GM18511 (cell line): ENCODE results near the gene CD8B2.
"Not testable (repeated sequence)": the region's sequence is repeated elsewhere in the genome, so short reads cannot be mapped to it uniquely, and the experiment has no call there.

ENCODE experiments used
- ATAC-seq: cut with Tn5 transposase; IDR thresholded peaks from one replicate; pipeline ENCODE4 v1.9.1; 2021; ENCODE audit warnings: mild to moderate bottlenecking, moderate library complexity; ENCODE audit not compliant: unreplicated experiment

The CD8B2 gene

DNA sequence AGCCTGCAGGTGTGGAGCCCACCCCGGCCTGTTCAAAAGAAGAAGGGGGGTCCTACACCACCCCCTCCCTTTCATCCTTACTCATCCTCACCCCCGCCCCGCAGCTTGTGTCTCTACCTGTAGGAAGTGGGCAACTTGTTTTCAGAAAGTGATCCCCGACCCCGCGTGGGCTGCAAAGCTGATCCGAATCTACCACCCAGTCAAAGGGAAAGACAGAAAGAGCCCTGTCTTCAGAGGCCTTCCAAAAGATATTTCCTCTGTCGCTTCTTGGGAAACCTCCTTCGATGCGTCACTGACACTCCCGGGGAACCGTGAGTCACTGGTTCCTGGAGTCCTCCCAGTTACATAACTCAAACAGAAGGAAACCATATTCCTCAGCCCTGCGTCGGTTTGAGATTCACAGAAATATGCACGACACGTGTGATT, 24.3 kb downstream of the CD8B2 start:
- ATAC-seq: not testable (repeated sequence)

DNA sequence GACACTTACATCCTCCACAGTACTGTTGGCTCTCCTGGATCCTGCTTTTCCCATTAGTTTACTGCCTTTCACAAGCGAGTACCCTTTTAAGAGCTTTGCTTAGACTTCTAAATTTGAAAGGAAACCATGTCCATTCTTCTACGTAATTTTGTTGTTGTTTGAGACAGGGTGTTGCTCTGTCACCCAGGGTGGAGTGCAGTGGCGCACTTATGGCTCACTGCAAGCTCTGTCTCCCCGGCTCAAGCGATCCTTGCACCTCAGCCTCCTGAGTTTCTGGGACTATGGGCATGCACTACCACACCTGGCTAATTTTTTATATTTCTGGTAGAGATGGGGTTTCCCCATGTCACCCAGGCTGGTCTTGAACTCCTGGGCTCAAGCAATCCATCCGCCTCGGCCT, 24.8 kb downstream of the CD8B2 start:
- ATAC-seq: not testable (repeated sequence)

DNA sequence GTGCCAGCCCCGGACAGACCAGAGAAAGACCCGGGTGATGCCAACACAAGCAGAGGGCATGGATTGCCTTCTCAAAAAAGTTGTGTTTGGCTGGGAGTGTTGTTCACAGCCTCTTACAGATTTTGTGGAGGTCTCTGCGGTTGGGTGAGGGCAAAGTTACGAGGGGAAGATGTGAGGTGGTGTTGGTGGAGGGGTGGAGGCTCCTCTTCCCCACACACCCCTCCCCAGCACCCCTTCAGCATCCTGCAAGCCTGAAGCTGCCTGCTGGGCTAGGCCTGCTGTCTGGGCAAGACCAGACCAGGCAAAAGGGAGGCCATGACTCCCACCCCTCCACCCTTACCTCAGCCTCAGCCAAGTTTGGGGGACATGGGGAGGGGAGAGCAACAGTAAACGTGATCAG, 26.2 kb downstream of the CD8B2 start:
- not testable (repeated sequence) for ATAC-seq

DNA sequence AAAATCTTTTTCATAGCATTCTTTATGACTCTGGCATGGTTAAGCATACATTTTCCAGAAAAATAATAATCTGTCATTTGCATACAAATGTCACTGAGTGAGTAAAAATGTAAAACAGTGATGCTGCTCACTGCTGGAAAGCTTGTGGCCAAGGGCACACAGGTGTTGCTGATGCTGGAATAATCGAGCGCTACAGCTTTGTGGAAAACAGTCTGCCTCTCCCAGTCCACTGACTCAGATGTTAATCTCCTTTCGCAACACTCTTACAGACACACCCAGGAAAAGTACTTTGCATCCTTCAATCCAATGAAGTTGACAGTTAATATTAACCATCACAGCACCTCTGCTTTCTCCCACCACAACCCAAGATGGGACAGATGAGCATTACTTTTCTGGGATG, 27.7 kb downstream of the CD8B2 start:
- not testable (repeated sequence) for ATAC-seq

- no peak for ATAC-seq
These were observed 29.3 kb downstream of the CD8B2 start for GRCh38 chr2:106516436-106516835.

GRCh38 chr2:106516864-106517263, 29.7 kb downstream of the CD8B2 start:
- ATAC-seq: no peak

GRCh38 chr2:106517329-106517728, 30.2 kb downstream of the CD8B2 start:
- ATAC-seq: no peak

DNA sequence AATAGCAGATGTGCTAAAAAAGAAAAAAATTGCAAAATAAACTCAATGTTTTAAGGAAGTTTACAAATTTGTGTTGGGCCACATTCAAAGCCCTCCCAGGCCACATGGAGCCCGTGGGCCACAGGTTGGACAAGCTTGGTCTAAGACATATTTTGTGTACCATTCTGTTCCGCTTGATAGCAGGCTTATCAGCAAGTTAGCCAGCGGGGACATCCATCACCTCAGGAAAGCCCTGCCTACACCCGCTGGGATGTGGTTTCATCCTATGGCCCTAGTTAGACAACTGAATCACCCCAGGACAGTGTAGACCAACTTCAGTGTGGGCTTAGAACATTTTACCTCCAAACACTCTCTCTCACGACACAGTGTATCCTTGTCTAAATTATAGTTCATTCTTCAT, 32.6 kb downstream of the CD8B2 start:
- ATAC-seq: no peak

- no peak for ATAC-seq
These were observed 33.9 kb downstream of the CD8B2 start for GRCh38 chr2:106521016-106521415.

- ATAC-seq: no peak
These were observed 37.0 kb downstream of the CD8B2 start for GRCh38 chr2:106523976-106524665.

- no peak for ATAC-seq
These were observed 43.7 kb downstream of the CD8B2 start for GRCh38 chr2:106530866-106531265.

GRCh38 chr2:106531676-106532214, 44.6 kb downstream of the CD8B2 start:
- ATAC-seq: no peak

- ATAC-seq: no peak
These were observed 45.1 kb downstream of the CD8B2 start for GRCh38 chr2:106532236-106532635.

- ATAC-seq: no peak
These were observed 47.3 kb downstream of the CD8B2 start for GRCh38 chr2:106534471-106534870.

DNA sequence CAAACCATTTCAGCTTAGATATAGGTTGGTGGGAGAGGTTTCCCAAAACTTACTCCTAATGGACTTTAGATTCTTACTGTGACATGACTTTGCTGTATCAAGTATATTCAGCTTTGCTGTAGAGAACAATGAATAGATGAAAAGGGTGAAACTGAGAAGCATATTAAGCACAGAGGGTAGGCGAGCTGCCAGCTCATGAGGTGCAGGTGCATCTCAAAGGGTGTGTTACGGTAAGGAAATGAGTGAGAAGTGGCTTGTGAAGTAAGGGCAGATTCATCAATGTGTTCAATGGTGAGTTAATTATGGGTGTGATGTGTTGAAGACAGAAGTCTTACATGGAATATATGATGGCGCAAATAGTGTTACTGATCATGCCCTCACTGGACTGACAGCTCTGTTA, 49.3 kb downstream of the CD8B2 start:
- no peak for ATAC-seq

- no peak for ATAC-seq
These were observed 49.9 kb downstream of the CD8B2 start for GRCh38 chr2:106537047-106537446.

DNA sequence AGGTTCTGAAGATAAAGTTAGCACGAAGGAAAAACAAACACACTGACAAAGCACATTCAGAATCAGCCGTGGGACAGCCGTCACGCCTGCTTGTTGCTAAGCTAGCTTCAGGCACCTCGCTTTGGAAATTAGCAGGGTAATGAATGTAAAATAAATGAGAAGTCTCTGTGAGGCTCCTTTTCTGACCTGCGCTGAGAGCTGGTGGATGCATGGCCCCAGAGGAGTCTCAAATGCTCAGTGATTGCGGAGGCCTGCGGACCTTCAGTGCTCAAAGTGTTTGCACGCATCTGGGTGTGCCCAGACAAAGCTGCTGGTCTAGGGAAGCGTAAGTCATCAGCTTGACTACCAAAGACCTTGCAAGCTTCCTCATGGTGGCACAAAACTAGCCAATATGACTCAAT, 50.6 kb downstream of the CD8B2 start:
- no peak for ATAC-seq

- no peak for ATAC-seq
These were observed 53.7 kb downstream of the CD8B2 start for GRCh38 chr2:106540886-106541285.

DNA sequence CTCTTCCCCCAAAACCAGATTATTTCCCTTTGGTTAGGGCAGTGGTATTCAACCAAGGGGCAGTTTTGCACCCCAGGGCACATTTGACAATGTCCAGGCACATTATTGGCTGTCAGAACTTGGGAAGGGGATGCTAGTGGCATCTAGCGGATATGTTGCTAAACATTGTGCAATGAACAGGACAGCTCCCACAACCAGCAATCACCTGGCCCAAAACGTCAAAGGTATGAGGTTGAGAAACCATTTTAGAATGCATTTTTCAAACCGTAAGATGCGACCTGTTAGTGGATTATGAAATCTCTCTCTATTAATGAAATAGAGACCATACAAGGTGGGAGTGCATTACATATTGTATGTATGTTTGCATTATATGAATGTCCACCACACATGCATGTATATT, 54.2 kb downstream of the CD8B2 start:
- ATAC-seq: no peak

GRCh38 chr2:106542746-106543359, 55.7 kb downstream of the CD8B2 start:
- ATAC-seq: peak; percentile 96

- ATAC-seq: no peak
These were observed 57.8 kb downstream of the CD8B2 start for GRCh38 chr2:106545007-106545406.

GRCh38 chr2:106546391-106546990, 59.3 kb downstream of the CD8B2 start:
- ATAC-seq: no peak
